Fibroblast of villous mesenchyme (primary cell): Measurements from ENCODE around the gene GPR132. TPM values are rescaled to one million over a fixed set of nuclear protein-coding genes. Genes with fewer than 3 reads are reported as not detected.

Experiments
- DNase-seq: peaks from one replicate; pipeline ENCODE4 v3.0.0-alpha.2; 2010; ENCODE audit warnings: low read depth
- H3K4me3 ChIP-seq: 2 replicates; pipeline ENCODE4 v1.5.1; 2011; ENCODE audit warnings: low read depth, mild to moderate bottlenecking, low read length
- total RNA-seq: library from RNA; depleted of rRNA; stranded (reverse); fragments of >200 nt; gene quantifications from 2 replicates; pipeline ENCODE4 v1.2.3, GENCODE V29; 2012
- TF ChIP-seq, protein P1 (sequence below): IDR thresholded peaks from 2 replicates; pipeline ENCODE4 v1.5.1; 2012; ENCODE audit warnings: low read depth, mild to moderate bottlenecking, low read length; ENCODE audit not compliant: insufficient read depth

The GPR132 gene
- total RNA-seq, 1 donor, result not detected

DNA sequence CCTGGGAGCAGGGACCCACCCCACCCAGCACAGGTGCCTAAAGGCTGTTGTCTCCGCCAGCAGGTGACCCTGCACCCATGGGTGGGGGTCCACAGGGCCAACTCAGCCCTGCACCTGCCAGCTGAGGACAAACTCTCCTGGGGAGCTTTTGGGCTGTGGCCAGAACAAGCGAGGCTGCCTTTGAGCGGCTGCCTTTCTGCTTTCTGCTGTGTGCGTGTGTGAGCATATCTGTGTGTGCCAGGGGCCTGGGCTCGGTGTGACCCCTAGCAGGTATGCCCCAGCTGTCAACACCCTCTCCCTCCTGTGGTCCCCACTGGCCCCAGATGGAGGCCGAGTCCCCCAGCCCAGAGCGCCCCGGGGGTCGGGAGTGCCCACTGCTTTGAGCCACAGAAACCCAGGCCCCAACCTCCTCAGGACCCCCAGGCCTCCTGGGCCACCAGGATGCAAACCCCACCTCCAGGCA lies 25.9 kb upstream of the GPR132 start:
- TF ChIP-seq, protein P1, sequence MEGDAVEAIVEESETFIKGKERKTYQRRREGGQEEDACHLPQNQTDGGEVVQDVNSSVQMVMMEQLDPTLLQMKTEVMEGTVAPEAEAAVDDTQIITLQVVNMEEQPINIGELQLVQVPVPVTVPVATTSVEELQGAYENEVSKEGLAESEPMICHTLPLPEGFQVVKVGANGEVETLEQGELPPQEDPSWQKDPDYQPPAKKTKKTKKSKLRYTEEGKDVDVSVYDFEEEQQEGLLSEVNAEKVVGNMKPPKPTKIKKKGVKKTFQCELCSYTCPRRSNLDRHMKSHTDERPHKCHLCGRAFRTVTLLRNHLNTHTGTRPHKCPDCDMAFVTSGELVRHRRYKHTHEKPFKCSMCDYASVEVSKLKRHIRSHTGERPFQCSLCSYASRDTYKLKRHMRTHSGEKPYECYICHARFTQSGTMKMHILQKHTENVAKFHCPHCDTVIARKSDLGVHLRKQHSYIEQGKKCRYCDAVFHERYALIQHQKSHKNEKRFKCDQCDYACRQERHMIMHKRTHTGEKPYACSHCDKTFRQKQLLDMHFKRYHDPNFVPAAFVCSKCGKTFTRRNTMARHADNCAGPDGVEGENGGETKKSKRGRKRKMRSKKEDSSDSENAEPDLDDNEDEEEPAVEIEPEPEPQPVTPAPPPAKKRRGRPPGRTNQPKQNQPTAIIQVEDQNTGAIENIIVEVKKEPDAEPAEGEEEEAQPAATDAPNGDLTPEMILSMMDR, result no peak
- DNase-seq, result no peak

GRCh38 chr14:105090493-105091053 lies 25.3 kb upstream of the GPR132 start:
- no peak overlapping the region for H3K4me3 ChIP-seq
- peak; percentile 77 for DNase-seq
- TF ChIP-seq, protein P1, result peak; percentile 98

More for the DNA sequence above, 25.9 kb upstream of the GPR132 start:
- H3K4me3 ChIP-seq, result no peak overlapping the region

DNA sequence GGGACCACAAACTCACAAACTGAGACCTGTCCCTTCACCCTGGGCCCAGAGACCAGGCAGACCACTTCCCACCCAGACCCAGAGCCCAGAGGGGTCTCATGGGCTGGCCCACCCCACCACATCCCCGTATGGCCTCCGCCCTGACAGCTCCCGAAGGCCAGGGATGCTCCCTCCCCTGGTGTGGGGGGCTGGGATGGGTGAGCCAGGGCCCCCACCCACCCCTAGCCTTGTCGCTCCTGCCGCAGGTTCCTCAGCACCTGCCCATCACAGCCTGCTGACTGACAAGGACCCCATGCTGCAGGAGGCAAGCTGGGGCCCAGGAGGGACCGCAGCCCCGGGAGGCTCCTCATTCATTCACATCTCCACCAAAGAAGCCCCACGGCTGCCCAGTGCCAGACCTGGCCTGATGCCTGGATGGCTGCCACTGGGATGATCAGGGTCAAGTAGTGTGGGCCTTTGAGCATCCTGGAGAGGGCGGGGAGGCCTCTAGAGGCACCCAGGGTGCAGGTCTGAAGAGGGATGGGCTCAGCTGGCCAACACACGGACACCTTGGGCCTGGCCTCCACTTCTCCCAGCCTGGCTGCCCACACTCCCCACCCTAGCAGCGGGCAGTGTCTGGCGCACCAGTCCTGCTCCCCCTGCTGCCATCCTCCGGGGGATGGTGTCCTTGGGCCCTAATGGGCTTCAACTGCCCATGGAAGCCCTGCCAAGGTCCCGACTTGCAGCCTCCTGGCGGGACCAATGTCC lies 24.7 kb upstream of the GPR132 start:
- no peak overlapping the region for H3K4me3 ChIP-seq
- TF ChIP-seq, protein P1, result no peak
- DNase-seq, result no peak

DNA sequence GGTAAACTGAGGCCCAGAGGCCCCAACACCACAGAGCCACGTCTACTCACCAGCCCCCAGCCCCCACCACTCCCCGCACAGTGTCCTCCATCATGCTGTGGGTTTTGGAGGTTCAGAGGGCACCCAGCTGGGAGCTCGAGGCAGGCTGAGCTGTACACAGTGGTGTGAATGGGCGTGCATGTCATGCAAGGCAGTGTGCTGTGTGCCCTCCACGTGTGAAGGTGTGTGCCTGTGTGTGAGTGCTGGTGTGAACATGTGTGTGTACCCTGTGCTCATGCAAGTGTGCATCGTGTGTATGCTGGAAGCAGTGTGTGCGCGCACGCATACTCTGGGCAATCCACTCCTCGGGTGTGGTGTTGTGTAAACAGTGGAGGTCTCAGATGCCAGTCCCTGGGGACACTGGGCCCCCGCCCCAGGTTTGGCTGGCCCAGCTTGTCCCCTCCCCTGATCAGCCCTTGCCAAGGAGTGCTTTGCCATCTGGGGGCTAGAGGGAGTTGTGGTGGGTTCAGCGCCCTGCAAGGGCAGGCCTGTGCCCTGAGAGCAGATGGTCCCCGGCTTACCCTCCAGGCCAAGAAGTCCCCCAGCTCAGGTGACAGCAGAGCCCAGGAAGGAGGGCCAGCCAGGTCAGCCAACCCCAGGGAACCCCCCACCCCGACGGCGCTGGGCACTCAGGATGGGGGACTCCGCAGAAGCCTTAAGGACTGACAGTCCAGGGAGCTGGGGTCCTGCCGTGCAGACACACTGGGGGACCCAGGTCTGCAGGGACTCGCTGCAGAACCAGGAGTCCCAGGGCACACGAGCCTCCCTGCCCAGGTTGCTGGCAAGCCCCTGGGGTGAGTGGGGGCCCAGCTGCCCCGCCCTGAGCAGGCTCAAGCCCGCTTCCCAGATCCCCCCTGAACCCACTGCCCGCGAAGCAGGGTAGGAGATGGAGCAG lies 23.8 kb upstream of the GPR132 start:
- TF ChIP-seq, protein P1, result no peak
- DNase-seq, result no peak
- no peak overlapping the region for H3K4me3 ChIP-seq

DNA sequence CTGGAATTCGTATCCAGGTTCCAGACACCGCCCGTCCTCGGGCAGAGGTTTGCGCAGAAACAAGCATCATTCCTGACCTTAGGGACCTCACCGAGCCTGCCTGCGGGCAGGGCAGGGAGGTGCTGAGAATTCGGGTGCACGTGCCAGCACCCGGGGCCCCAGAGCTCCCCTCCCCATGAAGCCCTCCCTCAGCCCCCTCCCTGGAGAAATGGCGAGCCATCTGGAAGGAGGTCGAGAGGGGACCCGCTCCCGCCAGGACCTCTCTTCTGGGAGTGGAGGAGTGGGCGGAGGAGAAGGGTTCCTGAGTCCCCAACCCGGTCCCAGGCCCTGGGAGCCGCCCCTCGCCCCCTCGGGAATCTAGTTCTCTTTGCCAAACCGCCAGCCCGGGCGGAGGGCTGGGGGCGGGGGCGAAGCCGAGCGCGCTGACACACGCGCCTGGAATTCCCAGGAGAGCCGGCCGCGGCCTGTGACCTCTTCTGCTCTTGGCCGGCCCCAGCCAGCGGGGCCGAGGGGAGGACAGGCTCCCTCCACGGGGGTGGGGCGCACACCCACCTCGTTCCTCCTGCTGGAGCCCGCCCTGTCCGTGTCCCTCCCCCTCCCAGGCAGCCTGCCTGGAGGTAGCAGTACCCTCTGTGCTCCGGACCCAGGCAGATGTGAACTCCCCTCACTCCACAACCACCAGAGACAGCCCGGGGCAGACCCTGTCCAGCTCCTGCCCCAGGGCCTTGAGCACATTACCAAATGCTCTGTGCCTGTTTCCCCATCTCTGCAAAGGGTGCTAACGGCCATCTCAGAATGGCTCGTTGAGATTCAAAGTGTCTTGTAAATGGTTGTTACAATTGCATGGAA lies 23.0 kb upstream of the GPR132 start:
- DNase-seq, result peak; percentile 87
- TF ChIP-seq, protein P1, result no peak
- H3K4me3 ChIP-seq, result peak overlapping the region; percentile 29
